Gastrocnemius medialis (tissue), 4 donors: ENCODE results near the gene GCC2. TPM values are rescaled to one million over a fixed set of nuclear protein-coding genes. Genes with fewer than 3 reads are reported as not detected.

Experiments
- ATAC-seq, 2 donors: fragments of 150-250 bp; one replicate each; pipeline ENCODE4 v1.9.1; 2016
- DNase-seq, 2 donors: peaks; one replicate each; pipeline ENCODE4 v3.0.0-alpha.2; 2019
- H3K27ac ChIP-seq, 4 donors: fragments of 200-600 bp; sonication (generic); 1 replicate in 1 of 4; 2 replicates in 3 of 4; pipeline ENCODE4 v1.5.1; 2016 to 2018; ENCODE audit warnings: mild to moderate bottlenecking in 2 of 4, moderate library complexity in 1 of 4
- H3K27me3 ChIP-seq, 3 donors: fragments of 200-600 bp; sonication (generic) in 2 of 3; 1 replicate in 1 of 3; 2 replicates in 2 of 3; pipeline versions ENCODE4 v1.5.1 to v1.6.0; 2016 to 2019; ENCODE audit warnings: mild to moderate bottlenecking in 1 of 3, moderate library complexity in 1 of 3
- H3K36me3 ChIP-seq, 2 donors: fragments of 200-600 bp; sonication (generic) in 1 of 2; one replicate each; pipeline ENCODE4 v1.5.1; 2017 to 2018
- H3K4me1 ChIP-seq, 2 donors: fragments of 200-600 bp; sonication (generic) in 1 of 2; one replicate each; pipeline ENCODE4 v1.5.1; 2016 to 2017; ENCODE audit warnings: mild to moderate bottlenecking in 2 of 2
- H3K4me3 ChIP-seq, 4 donors: fragments of 200-600 bp; sonication (generic) in 3 of 4; 1 replicate in 1 of 4; 2 replicates in 3 of 4; pipeline ENCODE4 v1.5.1; 2016 to 2019; ENCODE audit warnings: mild to moderate bottlenecking in 2 of 4
- H3K9me3 ChIP-seq, 3 donors: fragments of 200-600 bp; sonication (generic) in 2 of 3; 1 replicate in 1 of 3; 2 replicates in 2 of 3; pipeline ENCODE4 v1.5.1; 2016 to 2019
- POLR2A ChIP-seq, 2 donors: fragments of 450-650 bp; IDR thresholded peaks; one replicate each; pipeline ENCODE4 v1.6.1; 2017; ENCODE audit warnings: antibody characterized with exemption in 2 of 2, mild to moderate bottlenecking in 2 of 2, moderate library complexity in 2 of 2
- in situ Hi-C, 4 donors: fragments of 200-750 bp; cut with MboI; loops; one replicate each; pipeline versions ENCODE4 v1.15.0 to v1.8.0; 2017; ENCODE audit warnings: low sequenced_read_pairs in 4 of 4
- intact Hi-C: fragments of 100-400 bp; cut with DNase I; formaldehyde crosslinking; loops from one replicate; pipeline ENCODE4 v1.15.1; 2023; ENCODE audit warnings: low total_unique reads
- total RNA-seq, 4 donors: library from RNA; depleted of rRNA; stranded (reverse); fragments of >200 nt; gene quantifications; one replicate each; pipeline versions ENCODE4 v1.1.0 to v1.2.3, GENCODE V29; 2016
- TF ChIP-seq, protein P1 (sequence below), 5 experiments: fragments of 450-650 bp in 3 of 5; fragments of 200-600 bp in 2 of 5; sonication (generic) in 2 of 5; IDR thresholded peaks in 4 of 5; conservative IDR thresholded peaks in 1 of 5; 1 replicate in 4 of 5; 2 replicates in 1 of 5; pipeline ENCODE4 v1.5.1; 2016 to 2019; ENCODE audit warnings: antibody characterized with exemption in 5 of 5, mild to moderate bottlenecking in 3 of 5, moderate library complexity in 3 of 5

GCC2 gene
- total RNA-seq, 4 donors from 2014 or later: 16.7 to 43.1 (median 19.3) TPM

- Histone ChIP-seq H3K27me3 (no peaks in the 10 kb centered on the region), H3K4me1 (peaks cover 20 to 26% of the 10 kb centered on the region in 2 donors), H3K9me3 (no peaks in the 10 kb centered on the region), H3K4me3 (peak overlapping the region in 3 of 4 donors; percentile 66 to 99 (median 67)), H3K27ac (peak overlapping the region; percentile 88 to 99 (median 90)), H3K36me3 (no peaks in the 10 kb centered on the region)
- TF ChIP-seq, protein P1, sequence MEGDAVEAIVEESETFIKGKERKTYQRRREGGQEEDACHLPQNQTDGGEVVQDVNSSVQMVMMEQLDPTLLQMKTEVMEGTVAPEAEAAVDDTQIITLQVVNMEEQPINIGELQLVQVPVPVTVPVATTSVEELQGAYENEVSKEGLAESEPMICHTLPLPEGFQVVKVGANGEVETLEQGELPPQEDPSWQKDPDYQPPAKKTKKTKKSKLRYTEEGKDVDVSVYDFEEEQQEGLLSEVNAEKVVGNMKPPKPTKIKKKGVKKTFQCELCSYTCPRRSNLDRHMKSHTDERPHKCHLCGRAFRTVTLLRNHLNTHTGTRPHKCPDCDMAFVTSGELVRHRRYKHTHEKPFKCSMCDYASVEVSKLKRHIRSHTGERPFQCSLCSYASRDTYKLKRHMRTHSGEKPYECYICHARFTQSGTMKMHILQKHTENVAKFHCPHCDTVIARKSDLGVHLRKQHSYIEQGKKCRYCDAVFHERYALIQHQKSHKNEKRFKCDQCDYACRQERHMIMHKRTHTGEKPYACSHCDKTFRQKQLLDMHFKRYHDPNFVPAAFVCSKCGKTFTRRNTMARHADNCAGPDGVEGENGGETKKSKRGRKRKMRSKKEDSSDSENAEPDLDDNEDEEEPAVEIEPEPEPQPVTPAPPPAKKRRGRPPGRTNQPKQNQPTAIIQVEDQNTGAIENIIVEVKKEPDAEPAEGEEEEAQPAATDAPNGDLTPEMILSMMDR (IDR thresholded peaks at IDR 0.05 in 4 of 5, conservative IDR thresholded peaks at IDR 0.05 in 1 of 5): no peak
- peak in 1 of 2 donors; percentile 55 for TF ChIP-seq POLR2A (IDR thresholded peaks at IDR 0.05)
- intact Hi-C loops: no loop called here
- in situ Hi-C loops: no loop called here
- ATAC-seq (peak; percentile 22 to 43), DNase-seq (no peak)
Measured at GRCh38 chr2:108536133-108536780, 87.3 kb downstream of the GCC2 start.

GRCh38 chr2:108536911-108537310 is 87.9 kb downstream of the GCC2 start:
- H3K4me3 ChIP-seq: no peak overlapping the region
- in situ Hi-C loops (no loop called here), intact Hi-C loops (no loop called here)
- no peaks in the 10 kb centered on the region for H3K36me3 ChIP-seq
- H3K9me3 ChIP-seq: no peaks in the 10 kb centered on the region
- TF ChIP-seq, protein P1 (IDR thresholded peaks at IDR 0.05 in 4 of 5, conservative IDR thresholded peaks at IDR 0.05 in 1 of 5): no peak
- TF ChIP-seq POLR2A (IDR thresholded peaks at IDR 0.05): no peak
- H3K27me3 ChIP-seq: no peaks in the 10 kb centered on the region
- no peak for ATAC-seq
- H3K4me1 ChIP-seq: peaks cover 25 to 30% of the 10 kb centered on the region in 2 donors
- no peak for DNase-seq
- peak overlapping the region; percentile 88 to 99 (median 90) for H3K27ac ChIP-seq

GRCh38 chr2:108538000-108538625 is 89.1 kb downstream of the GCC2 start:
- intact Hi-C loops (no loop called here), in situ Hi-C loops (no loop called here)
- DNase-seq: no peak
- TF ChIP-seq, protein P1 (IDR thresholded peaks at IDR 0.05 in 4 of 5, conservative IDR thresholded peaks at IDR 0.05 in 1 of 5): no peak
- TF ChIP-seq POLR2A (IDR thresholded peaks at IDR 0.05): no peak
- no peaks in the 10 kb centered on the region for H3K36me3 ChIP-seq
- H3K9me3 ChIP-seq: no peaks in the 10 kb centered on the region
- ATAC-seq: no peak
- peak overlapping the region; percentile 18 to 99 (median 90) for H3K27ac ChIP-seq
- H3K4me3 ChIP-seq: no peak overlapping the region
- peaks cover 29 to 38% of the 10 kb centered on the region in 2 donors for H3K4me1 ChIP-seq
- H3K27me3 ChIP-seq: no peaks in the 10 kb centered on the region

- intact Hi-C loops: no loop called here
- Histone ChIP-seq H3K27ac (peak overlapping the region in 1 of 4 donors; percentile 3), H3K27me3 (no peaks in the 10 kb centered on the region), H3K36me3 (no peaks in the 10 kb centered on the region), H3K4me1 (peaks cover 21 to 26% of the 10 kb centered on the region in 2 donors), H3K9me3 (no peaks in the 10 kb centered on the region), H3K4me3 (no peak overlapping the region)
- ATAC-seq: no peak
- no peak for DNase-seq
- no peak for TF ChIP-seq POLR2A (IDR thresholded peaks at IDR 0.05)
- TF ChIP-seq, protein P1 (IDR thresholded peaks at IDR 0.05 in 4 of 5, conservative IDR thresholded peaks at IDR 0.05 in 1 of 5): no peak
- in situ Hi-C loops: no loop called here
Measured at GRCh38 chr2:108541451-108541850, 92.4 kb downstream of the GCC2 start.
